Activated CD8-positive, alpha-beta memory T cell treated with anti-CD3 and anti-CD28 coated beads for 36 hours (primary cell): ENCODE measurements around the gene GPR35. TPM values are rescaled to one million over a fixed set of nuclear protein-coding genes. Genes with fewer than 3 reads are reported as not detected.
"Not testable (repeated sequence)": the region's sequence is repeated elsewhere in the genome, so short reads cannot be mapped to it uniquely, and the experiment has no call there.

Experiments used
- CTCF ChIA-PET: fragments of 350-600 bp; sonication (Branson Sonifier 250); formaldehyde crosslinking; loops from one replicate; lab custom pipeline; 2021; ENCODE audit warnings: antibody characterized with exemption; lab: Charles Lee
- POLR2A ChIA-PET: fragments of 350-600 bp; sonication (Branson Sonifier 250); formaldehyde crosslinking; loops from one replicate; lab custom pipeline; 2021; ENCODE audit warnings: antibody characterized with exemption; lab: Charles Lee
- total RNA-seq, 2 experiments: library from RNA; stranded (reverse); gene quantifications; one replicate each; pipeline ENCODE4 v1.2.3, GENCODE V29; 2021

GPR35 gene
- total RNA-seq, 2 experiments from 2014 or later, result 12.6 to 13.3 TPM

DNA sequence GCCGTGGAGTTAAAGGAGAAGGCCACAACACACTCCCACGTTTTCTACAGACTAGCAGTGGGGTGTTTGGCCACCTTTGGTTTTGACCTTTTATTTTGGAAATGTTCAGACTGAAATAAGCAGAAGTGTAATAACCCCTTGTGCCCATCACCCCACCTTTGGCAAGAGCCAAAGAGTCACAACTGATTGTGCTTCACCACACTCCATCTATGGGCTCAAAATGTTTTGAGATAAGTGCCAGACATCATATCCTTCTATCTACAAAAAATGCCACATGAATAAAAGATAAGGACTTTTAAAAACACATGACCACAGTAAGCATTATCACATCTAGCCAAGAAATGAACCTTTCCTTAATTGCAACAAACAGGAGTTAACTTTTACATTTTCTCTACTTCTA, 9.9 kb upstream of the GPR35 start:
- CTCF ChIA-PET, result no interaction called here
- POLR2A ChIA-PET, result no interaction called here

DNA sequence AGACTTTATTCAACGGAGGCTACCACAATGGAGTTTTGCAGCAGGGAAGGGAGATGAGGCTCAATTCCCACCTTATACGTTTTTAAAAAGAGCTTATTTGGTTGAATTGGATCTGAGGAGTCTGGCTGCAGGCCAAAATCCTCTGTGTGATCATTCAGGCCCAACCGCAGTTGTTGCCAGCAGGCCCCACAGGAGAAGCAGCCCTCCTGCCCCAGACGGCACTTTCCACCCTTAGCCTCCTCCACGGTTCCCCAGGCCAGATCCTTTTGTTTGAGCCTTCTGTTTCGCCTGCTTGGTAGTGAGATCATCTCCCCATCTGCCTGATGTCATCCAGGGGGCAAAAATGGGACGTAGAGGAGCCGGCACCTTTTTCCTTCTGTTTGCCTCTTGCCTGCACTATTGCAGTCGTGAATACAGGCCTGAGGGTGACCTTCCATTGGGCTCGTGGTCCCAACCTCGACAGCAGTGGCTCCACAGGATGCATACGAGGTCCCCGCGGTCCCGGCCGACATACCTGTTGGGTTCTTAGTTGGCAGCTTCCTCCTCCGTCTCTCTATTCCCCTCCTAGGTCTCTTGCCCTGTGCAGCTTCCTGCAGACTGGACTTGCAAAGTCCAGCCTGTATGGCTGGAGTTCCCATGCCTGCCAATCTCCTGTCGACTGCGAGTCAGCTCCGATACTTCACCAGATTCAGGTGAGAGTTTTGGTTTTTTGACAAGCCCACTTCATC, 9.3 kb upstream of the GPR35 start:
- CTCF ChIA-PET, result interaction anchor here (1.6 kb wide), 1 partner anchor 50 kb away, joined by 4 read pairs; no protein-coding TSS in a partner anchor
- POLR2A ChIA-PET, result no interaction called here

DNA sequence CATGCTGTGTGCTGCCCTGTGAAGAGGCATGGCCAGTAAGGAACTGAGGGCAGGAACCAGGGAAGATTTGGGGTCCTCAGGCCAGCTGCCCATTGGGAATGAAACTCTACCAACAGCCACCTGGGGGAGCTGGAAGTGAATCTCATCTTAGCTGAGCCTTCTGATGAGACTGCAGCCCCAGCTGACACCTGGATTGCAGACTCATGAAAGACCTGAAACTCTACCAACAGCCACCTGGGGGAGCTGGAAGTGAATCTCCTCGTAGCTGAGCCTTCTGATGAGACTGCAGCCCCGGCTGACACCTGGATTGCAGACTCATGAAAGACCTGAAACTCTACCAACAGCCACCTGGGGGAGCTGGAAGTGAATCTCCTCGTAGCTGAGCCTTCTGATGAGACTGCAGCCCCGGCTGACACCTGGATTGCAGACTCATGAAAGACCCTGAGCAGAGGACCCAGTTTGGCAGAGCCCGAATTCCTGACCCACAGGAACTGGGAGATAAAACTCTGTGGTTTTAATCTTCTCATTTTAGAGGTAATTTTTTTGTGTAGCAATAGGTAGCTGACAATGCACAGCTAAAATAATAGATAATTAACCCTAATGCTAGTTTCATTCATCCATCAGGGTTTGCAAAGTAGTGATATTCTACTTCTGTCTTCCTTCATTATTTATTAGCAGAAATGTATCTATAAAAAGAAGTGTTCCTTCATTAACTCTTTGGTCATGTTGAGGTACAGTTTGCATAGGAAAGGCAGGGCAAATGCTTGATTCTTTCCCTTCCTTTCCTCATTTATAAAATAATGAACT, 8.2 kb upstream of the GPR35 start:
- CTCF ChIA-PET, result interaction anchor here (1.6 kb wide), 1 partner anchor 51 kb away, joined by 4 read pairs; no protein-coding TSS in a partner anchor
- POLR2A ChIA-PET, result not testable (repeated sequence)

DNA sequence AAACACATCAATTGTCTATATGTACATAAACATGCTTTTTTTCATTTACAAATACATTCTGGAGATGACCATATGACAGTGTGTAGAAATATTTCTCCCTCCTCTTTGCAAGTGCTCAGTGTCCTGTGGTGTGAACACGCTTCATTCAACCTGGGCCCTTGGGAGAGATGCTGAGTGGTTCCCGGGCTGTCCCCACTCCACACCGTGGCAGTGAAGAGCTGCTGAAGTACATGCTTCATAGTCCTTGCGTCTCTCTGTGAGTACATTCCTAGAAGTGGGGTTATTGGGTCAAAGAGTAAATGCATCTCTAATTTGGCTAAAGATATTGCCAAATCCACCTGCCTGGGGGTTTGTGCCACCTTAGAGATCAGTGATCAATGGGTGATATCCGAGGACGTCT, 6.5 kb upstream of the GPR35 start:
- ChIA-PET POLR2A (no interaction called here), CTCF (interaction anchor here (1.0 kb wide), 1 partner anchor 105 kb away, joined by 3 read pairs; no protein-coding TSS in a partner anchor)

DNA sequence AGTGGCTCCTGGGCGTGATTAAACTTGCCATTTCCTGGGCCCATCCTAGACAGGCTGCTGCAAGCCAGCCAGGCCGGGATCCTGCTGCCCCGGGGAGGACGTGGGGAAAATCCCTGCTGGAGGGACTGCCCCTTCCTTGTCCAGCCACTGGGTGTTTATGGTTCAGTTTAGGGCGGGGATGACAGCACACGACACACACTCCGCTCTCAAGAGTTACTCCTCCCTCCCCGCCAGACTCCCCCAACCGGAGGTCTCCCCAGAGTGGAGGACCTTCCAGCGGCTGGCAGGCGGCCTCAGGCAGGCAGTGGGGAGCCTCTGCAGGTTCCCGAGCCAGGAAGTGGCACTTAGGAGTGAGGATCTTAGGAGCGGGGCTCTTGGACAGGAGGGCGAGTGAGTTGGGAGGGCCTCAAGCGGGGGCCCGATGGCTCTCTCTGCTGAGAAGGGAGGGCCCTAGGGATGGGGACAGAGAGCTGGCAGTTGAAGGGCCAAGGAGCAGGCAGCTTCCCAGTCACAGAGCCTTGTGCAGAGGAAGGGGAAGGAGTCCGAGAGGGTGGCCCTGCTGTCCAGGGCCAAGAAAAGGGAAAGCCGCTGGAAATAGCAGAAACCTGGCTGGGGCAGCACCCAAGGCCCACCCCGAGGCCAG, 5.7 kb upstream of the GPR35 start:
- CTCF ChIA-PET, result interaction anchor here (1.0 kb wide), 1 partner anchor 106 kb away, joined by 3 read pairs; no protein-coding TSS in a partner anchor
- POLR2A ChIA-PET, result interaction anchor here (3.1 kb wide), 1 partner anchor 33 kb away, joined by 17 read pairs; the partner anchor contains the start of gene CAPN10

- ChIA-PET POLR2A (interaction anchor here (2.7 to 3.1 kb wide), 2 partner anchors 34 to 55 kb away, joined by 17 to 19 read pairs; partner anchors contain the start of gene CAPN10), CTCF (interaction anchor here (1.1 to 1.4 kb wide), 3 partner anchors 26 to 106 kb away, joined by 3 to 6 read pairs (median 4); partner anchors contain the start of gene CAPN10)
Measured at GRCh38 chr2:240620149-240620731, 5.0 kb upstream of the GPR35 start.

- ChIA-PET POLR2A (interaction anchor here (2.7 to 3.1 kb wide), 2 partner anchors 34 to 55 kb away, joined by 17 to 19 read pairs; partner anchors contain the start of gene CAPN10), CTCF (interaction anchor here (1.1 to 2.4 kb wide), 5 partner anchors 27 to 107 kb away, joined by 3 to 20 read pairs (median 4); partner anchors contain the start of gene CAPN10)
Measured at GRCh38 chr2:240620859-240621258, 4.4 kb upstream of the GPR35 start.

DNA sequence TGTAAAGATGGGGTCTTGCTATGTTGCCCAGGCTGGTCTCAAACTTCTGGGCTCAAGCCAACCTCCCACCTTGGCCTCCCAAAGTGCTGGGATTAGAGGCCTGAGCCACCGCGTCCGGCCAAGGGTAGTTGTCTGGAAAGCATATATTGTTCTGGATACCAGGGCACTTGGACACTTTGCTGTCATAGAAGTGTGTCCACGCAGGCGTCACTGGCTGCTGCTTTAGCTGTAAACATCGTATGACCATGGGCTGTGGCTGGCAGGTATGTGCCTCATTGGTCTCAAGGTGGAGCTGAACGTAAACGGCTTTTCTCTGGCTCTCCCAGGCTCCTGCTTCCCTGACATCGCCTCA, 3.2 kb upstream of the GPR35 start:
- POLR2A ChIA-PET, result interaction anchor here (1.2 to 3.1 kb wide), 3 partner anchors 9 to 57 kb away, joined by 7 to 19 read pairs (median 17); partner anchors contain the start of gene CAPN10

DNA sequence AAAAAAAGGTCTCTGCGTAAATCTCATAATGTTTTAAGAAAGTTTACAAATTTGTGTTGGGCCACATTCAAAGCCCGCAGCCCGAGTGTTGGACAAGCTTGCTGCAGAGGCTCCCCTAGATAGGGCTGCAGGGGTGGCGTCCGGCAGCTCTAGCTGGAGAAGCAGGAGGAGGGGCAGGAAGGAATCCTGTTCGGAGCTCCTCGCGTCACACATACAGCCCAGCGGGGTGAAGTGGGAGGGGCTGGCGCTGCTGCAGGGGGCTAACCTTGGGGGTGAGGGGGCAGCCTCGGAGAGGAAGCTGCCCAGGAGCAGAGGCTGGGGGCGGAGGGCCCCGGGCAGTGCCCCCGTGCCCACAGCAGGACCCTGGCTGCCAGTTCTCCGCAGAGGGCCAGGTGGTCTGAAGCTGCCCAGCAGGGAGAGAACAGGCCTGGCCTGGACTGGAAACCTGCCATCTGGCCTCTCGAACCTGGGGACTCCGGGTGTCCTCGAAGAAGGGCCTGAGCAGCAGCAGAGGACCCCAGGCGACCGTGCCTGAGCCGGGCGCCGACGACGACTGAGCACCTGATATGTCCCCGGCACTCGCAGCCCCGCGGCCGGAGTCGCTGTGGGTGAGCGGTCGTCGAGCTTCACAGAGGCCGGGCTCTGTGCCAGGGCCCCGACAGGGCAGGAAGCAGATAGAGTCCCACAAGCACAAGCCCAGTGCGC, 2.6 kb upstream of the GPR35 start:
- ChIA-PET CTCF (interaction anchor here (1.1 to 2.4 kb wide), 4 partner anchors 11 to 109 kb away, joined by 3 to 20 read pairs (median 5); partner anchors contain the start of gene DUSP28), POLR2A (interaction anchor here (2.7 to 3.1 kb wide), 2 partner anchors 36 to 57 kb away, joined by 17 to 19 read pairs; partner anchors contain the start of gene CAPN10)

More for the DNA sequence above, 3.2 kb upstream of the GPR35 start:
- CTCF ChIA-PET, result interaction anchor here (0.7 to 2.4 kb wide), 7 partner anchors 10 to 108 kb away, joined by 3 to 20 read pairs (median 4); partner anchors contain the start of genes CAPN10 and DUSP28

DNA sequence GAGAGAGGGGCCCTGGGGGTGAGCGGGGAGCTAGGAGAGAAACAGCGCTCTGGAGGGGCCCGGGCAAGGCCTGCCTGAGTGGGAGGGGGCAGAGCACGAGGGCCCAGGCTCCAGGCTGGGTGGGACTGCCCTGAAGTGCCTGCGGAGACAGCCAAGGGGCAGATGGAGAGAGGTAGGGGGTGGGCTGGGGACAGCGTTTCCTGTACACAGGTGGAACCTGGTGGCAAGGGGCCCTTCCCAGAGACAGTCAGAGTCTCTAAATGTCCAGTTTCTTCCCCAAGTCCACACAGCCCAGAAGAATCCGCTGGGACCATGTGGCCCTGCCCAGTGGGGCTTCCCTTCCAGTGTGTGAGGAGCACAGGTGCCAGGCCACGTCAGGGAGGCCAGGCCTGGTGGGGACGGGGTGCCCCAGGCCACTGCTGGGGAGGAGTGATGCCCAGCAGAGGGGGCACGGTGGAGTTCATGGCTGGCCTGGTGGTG, 1.7 kb upstream of the GPR35 start:
- POLR2A ChIA-PET, result no interaction called here

GRCh38 chr2:240624011-240624949, 1.0 kb upstream of the GPR35 start:
- POLR2A ChIA-PET, result interaction anchor here (1.1 to 1.7 kb wide), 2 partner anchors 11 to 37 kb away, joined by 3 to 13 read pairs; partner anchors contain the start of gene CAPN10
- CTCF ChIA-PET, result interaction anchor here (0.6 to 1.2 kb wide), 2 partner anchors 58 to 1232 kb away, joined by 3 to 11 read pairs; no protein-coding TSS in a partner anchor

More for the DNA sequence above, 1.7 kb upstream of the GPR35 start:
- CTCF ChIA-PET, result no interaction called here

- ChIA-PET CTCF (interaction anchor here (1.2 kb wide), 1 partner anchor 32 kb away, joined by 4 read pairs; no protein-coding TSS in a partner anchor), POLR2A (interaction anchor here (1.1 kb wide), 1 partner anchor 40 kb away, joined by 3 read pairs; no protein-coding TSS in a partner anchor)
Measured at GRCh38 chr2:240626531-240627300, 1.4 kb downstream of the GPR35 start.

- POLR2A ChIA-PET, result no interaction called here
- CTCF ChIA-PET, result interaction anchor here (1.2 kb wide), 1 partner anchor 33 kb away, joined by 4 read pairs; no protein-coding TSS in a partner anchor
Measured at GRCh38 chr2:240627736-240628506, 2.6 kb downstream of the GPR35 start.

GRCh38 chr2:240628507-240628807, 3.2 kb downstream of the GPR35 start:
- CTCF ChIA-PET, result no interaction called here
- POLR2A ChIA-PET, result no interaction called here
